ENCODE data around the gene HTN1.
"Not testable (repeated sequence)": the region's sequence is repeated elsewhere in the genome, so short reads cannot be mapped to it uniquely, and the experiment has no call there.

The HTN1 gene

DNA sequence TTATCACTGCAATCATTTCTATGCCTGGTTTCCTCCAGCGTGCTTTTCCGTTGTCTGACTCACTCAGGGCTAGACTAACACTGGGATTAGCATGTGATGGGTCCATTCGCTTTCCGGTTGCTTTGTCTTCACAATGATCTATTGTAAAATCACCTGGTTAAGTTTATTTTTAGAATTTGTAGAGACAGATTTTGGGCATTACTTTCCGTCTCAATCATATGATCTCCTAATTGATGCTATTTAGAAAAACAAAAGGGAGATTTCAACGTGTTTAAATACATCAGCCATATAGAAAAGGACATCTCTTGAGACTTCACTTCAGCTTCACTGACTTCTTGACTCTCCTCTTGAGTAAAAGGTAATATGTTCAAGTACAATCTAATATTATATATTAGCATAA lies at the start of gene HTN1:
Gene HTN1, plus strand, starts transcription at position 301 of the 400 bp plus-strand sequence. CDS start 2,639 bp downstream, outside the sequence.
- in situ Hi-C loops (cut with MboI; ENCODE audit: low sequenced_read_pairs): not testable (repeated sequence)

- in situ Hi-C loops (cut with MboI; ENCODE audit: low sequenced_read_pairs): no loop called here
These were observed 49.5 kb upstream of the HTN1 start for GRCh38 chr4:70000711-70001110.

DNA sequence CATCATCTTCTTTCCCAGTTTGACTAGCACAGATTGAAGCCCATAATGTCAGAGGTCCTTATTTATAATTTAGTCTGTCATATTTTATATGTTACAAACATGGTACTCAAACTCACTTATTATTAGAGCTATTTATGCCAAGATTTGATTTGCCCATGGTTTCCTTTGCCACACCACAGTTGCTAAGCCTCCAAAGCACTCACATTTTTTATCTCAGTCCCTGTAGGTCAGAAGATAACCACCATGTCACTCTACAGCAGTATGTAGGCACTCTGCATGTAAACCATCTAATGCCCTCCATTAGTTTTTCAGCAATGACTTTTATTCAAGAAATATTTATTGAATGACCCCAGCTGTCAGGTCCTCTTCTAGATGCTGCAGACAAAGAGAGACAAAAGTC lies 47.7 kb upstream of the HTN1 start:
- in situ Hi-C loops (cut with MboI; ENCODE audit: low sequenced_read_pairs): no loop called here

GRCh38 chr4:70008771-70009170 lies 41.5 kb upstream of the HTN1 start:
- in situ Hi-C loops (cut with MboI; ENCODE audit: low sequenced_read_pairs): no loop called here

- in situ Hi-C loops (cut with MboI; ENCODE audit: low sequenced_read_pairs): not testable (repeated sequence)
These were observed 31.2 kb upstream of the HTN1 start for GRCh38 chr4:70019006-70019405.

DNA sequence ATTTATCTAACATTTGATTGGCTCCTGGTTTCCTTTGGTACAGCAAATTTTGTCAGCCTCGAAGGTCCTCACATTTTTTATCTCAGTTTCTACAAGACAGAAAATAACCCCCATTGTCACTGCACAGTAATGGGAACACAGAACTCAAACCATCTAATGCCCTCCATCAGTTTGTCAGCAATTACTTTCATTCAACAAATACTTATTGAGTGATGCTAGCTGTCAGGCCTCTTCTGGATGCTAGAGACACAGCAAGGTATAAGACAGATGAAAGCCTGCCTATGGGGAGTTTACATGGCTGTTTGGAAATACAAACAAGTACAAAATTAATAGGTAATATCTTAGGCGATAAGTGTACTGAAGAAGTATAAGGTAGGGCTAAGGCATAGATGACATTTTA lies 27.0 kb upstream of the HTN1 start:
- in situ Hi-C loops (cut with MboI; ENCODE audit: low sequenced_read_pairs): no loop called here

DNA sequence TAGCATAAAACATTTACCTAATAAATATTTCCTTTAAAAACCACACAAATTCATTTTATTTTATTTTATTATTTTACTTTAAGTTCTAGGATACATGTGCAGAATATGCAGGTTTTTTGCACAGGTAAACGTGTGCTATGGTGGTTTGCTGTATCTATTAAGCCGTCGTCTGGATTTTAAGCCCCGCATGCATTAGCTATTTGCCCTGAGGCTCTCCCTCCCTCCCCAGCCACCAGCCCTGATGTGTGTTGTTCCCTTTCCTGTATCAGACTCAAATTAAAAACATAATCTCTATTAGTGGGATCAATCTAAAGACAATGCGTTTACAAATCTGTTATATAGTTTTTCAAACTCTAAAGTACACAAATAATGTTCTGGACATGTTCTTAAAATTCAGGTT lies 23.2 kb upstream of the HTN1 start:
- in situ Hi-C loops (cut with MboI; ENCODE audit: low sequenced_read_pairs): no loop called here

GRCh38 chr4:70028159-70028558 lies 22.1 kb upstream of the HTN1 start, which contains the start of gene HTN3:
Gene HTN3, plus strand, starts transcription at chr4:70028459. Its CDS starts 2,282 bp downstream, at chr4:70030741.
- in situ Hi-C loops (cut with MboI; ENCODE audit: low sequenced_read_pairs): not testable (repeated sequence)

DNA sequence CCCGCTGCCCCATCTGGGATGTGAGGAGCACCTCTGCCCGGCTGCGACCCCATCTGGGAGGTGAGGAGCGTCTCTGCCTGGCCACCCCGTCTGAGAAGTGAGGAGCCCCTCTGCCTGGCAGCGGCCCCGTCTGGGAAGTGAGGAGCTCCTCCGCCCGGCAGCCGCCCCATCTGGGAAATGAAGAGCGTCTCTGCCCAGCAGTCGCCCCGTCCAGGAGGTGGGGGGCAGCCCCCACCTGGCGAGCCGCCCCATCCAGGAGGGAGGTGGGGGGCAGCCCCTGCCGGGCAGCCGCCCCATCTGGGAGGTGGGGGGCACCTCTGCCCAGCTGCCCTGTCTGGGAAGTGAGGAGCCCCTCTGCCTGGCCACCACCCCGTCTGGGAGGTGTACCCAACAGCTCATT lies 12.7 kb upstream of the HTN1 start:
- in situ Hi-C loops (cut with MboI; ENCODE audit: low sequenced_read_pairs): not testable (repeated sequence)

- in situ Hi-C loops (cut with MboI; ENCODE audit: low sequenced_read_pairs): not testable (repeated sequence)
These were observed 10.3 kb upstream of the HTN1 start for GRCh38 chr4:70039928-70040327.

DNA sequence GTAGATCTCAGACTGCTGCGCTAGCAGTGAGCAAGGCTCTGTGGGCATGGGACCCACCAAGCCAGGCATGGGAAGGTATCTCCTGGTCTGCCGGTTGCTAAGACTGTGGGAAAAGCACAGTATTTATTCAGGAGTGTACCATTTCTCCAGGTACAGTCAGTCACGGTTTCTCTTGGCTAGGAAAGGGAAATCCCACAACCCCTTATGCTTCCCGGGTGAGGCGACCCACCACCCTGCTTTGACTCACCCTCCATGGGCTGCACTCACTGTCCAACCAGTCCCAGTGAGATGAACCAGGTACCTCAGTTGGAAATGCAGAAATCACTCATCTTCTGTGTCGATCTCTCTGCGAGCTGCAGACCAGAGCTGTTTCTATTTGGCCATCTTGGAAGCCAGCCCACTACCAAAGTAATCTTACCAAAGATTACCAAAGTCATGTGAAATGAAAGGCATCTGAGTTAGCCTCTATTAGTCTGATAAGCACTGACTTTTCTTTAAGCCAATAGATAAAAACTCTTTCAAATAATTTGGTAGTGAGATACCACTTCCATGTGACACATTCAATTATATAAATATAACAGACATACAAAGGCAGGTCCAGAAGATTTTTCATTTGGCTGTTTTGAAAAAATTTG lies 8.5 kb upstream of the HTN1 start:
- in situ Hi-C loops (cut with MboI; ENCODE audit: low sequenced_read_pairs): no loop called here

DNA sequence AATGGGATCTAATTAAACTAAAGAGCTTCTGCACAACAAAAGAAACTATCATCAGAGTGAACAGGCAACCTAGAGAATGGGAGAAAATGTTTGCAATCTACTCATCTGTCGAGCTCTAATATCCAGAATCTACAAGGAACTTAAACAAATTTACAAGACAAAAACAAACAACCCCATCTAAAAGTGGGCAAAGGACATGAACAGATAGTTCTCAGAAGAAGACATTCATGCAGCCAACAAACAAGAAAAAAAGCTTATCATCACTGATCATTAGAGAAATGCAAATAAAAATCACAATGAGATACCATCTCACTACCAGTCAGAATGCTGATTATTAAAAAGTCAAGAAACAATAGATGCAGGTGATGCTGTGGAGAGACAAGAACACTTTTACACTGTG lies 6.3 kb downstream of the HTN1 start:
- in situ Hi-C loops (cut with MboI; ENCODE audit: low sequenced_read_pairs): not testable (repeated sequence)

DNA sequence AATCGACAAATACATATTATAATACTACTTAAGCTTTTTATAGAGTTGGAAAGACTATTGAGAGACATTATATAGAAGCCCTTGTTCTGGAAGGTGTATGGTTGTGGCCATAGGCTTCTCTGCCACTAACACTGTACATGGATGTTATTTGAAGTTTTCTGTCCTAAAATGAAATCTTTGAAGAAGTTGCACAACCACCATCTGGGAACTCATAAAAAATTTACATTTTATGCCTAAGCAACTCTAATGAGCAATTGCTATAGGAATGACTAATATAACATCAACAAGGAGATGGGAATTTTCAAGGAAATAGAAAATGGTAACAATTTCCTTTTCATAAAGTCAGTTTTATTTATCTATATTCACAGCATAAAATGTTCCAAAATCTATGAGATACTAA lies 7.4 kb downstream of the HTN1 start:
- in situ Hi-C loops (cut with MboI; ENCODE audit: low sequenced_read_pairs): no loop called here

DNA sequence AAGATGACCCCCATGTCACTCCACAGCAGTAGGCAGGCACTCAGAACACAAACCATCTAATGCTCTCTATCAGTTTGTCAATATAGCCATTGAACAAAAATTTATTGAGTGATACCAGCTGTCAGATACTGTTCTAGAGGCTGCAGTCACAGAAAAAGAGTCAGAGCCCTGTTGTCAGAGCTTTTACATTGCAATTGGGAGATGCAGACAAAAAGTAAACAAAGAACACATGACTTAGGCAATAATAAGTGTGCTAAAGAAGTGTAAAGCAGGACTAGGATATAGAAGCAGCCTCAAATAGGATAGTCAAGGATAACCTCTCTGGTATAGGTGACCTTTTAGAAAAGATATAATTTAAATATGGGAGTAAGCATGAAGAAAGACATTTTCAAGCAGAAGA lies 8.9 kb downstream of the HTN1 start:
- in situ Hi-C loops (cut with MboI; ENCODE audit: low sequenced_read_pairs): no loop called here

DNA sequence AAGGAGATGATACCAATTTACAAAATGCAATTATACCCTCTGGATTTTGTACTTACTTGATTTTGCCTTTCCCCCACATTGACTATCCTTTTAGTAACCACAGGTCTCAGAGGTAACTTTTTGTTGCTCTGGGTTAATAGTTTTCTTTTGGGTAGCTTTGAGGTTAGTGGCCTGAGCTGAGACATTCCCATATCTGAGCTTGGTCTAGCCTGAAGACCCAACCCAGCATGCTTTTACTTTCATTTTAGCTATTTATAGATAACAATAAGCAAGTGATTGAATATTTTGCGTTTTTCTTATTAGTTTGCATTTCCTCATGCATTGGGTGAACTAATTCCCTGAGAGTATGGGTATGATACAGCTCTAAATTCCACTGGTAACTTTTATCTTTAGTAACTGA lies 11.8 kb downstream of the HTN1 start:
- in situ Hi-C loops (cut with MboI; ENCODE audit: low sequenced_read_pairs): no loop called here

GRCh38 chr4:70080205-70080604 lies 30.0 kb downstream of the HTN1 start:
- in situ Hi-C loops (cut with MboI; ENCODE audit: low sequenced_read_pairs): no loop called here

DNA sequence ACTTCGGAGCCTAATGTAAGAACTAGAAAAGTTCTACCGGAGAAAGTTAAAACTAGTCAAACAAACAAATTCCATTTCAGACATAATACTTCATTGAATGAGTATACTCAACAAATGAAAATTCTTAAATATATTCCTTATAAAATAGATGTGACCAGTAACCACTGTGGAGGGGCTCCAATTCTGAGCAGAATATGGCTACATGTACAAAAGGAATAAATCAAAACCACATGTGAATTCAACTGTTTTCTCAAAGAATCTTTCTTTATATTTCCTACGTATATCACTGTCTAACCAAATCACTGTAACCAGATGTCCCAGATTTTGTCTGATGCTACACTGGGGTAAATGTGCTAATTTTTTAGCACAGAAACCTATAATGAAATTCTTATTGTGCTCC lies 49.0 kb downstream of the HTN1 start:
- in situ Hi-C loops (cut with MboI; ENCODE audit: low sequenced_read_pairs): no loop called here
